ES-I3 (cell line): ENCODE data around the gene ZSWIM2.
"Not testable (repeated sequence)": the region's sequence is repeated elsewhere in the genome, so short reads cannot be mapped to it uniquely, and the experiment has no call there.

Experiments
- H3K36me3 ChIP-seq: 2 replicates; pipeline ENCODE4 v1.6.1; 2013; ENCODE audit warnings: mild to moderate bottlenecking, low read length, control low read depth, moderate library complexity; ENCODE audit not compliant: insufficient read depth
- H3K4me1 ChIP-seq: 2 replicates; pipeline ENCODE4 v1.6.1; 2013; ENCODE audit warnings: mild to moderate bottlenecking, control low read depth, low read length; ENCODE audit not compliant: insufficient read depth
- H3K9ac ChIP-seq: 2 replicates; pipeline ENCODE4 v1.6.1; 2013; ENCODE audit warnings: low read depth, mild to moderate bottlenecking, low read length, moderate library complexity
- H3K9me3 ChIP-seq: 2 replicates; pipeline ENCODE4 v1.6.1; 2013; ENCODE audit warnings: mild to moderate bottlenecking, low read length, moderate library complexity; ENCODE audit not compliant: control insufficient read depth, insufficient read depth

Gene ZSWIM2

DNA sequence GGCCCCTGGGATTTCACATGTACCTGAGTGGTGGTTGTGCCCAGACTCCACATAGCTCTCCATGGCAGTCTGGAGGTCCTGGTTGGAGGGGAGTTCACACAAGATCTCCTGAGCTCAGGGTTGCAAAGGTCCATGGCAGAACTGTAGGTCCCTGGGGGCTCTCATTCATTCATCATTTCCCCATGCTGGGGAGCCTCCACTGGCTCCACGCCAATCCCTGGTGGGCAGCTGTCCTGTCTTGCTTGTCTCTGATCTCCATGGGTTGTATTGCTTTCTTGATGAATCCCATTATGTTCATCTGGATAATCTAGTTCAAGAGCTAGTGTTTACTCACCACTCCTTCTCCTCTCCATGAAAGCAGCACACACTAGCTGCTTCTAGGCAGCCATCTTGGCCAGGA is 42.4 kb downstream of the ZSWIM2 start:
- no peak overlapping the region for H3K9ac ChIP-seq
- no peaks in the 10 kb centered on the region for H3K36me3 ChIP-seq
- H3K9me3 ChIP-seq: no peaks in the 10 kb centered on the region
- H3K4me1 ChIP-seq: no peaks in the 10 kb centered on the region; the same call in 1 of the 2 replicates

DNA sequence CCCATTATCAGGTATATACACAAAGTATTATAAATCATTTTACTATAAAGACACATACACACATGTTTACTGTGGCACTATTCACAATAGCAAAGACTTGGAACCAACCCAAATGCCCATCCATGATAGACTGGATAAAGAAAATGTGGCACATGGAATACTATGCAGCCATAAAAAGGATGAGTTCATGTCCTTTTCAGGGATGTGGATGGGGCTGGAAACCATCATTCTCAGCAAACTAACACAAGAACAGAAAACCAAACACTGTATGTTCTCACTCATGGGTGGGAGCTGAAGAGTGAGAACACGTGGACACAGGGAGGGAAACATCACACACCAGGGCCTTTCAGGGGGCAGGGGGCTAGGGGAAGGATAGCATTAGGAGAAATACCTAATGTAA is 50.4 kb downstream of the ZSWIM2 start:
- not testable (repeated sequence) for H3K36me3 ChIP-seq, H3K9ac ChIP-seq, H3K9me3 ChIP-seq, H3K4me1 ChIP-seq

DNA sequence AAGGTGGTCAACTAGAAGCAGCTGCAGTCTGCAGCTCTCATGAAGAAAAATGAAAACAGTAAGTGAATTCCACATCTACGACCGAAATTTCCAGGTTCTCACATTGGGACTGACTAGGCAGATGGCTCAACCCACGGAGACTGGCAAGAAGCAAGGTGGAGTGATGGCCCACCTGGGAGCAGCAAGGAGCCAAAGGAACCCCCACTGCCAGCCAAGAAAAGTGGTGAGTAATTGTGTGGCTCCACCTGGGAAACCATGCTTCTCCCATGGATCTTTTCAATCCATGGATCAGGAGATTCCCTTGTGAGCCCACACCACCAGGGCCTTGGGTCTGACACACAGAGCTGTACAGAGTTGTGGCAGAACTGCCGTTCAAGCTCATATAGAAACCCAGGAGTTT is 64.0 kb downstream of the ZSWIM2 start:
- Histone ChIP-seq H3K9me3 (peaks cover 5% of the 10 kb centered on the region; the same call in 1 of the 2 replicates), H3K36me3 (no peaks in the 10 kb centered on the region), H3K4me1 (no peaks in the 10 kb centered on the region), H3K9ac (no peak overlapping the region)

DNA sequence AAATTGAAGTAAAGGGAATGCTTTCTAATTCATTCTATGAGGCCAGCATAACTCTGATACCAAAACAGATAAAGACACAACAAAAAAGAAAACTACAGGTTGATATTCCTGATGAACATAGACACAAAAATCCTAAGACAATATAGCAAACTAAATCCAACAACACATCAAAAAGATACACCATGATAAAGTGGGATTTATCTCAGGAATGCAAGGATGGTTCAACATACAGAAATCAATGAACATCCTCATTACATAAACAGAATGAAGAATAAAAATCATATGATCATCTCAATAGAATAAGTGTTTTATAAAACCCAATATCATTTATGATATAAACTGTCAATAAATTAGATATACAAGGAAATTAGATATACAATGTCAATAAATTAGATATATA is 65.7 kb downstream of the ZSWIM2 start:
- 0 out of 2 replicates have a peak, but pooled peaks cover 5% of the 10 kb centered on the region for H3K9me3 ChIP-seq
- no peaks in the 10 kb centered on the region for H3K36me3 ChIP-seq
- no peak overlapping the region for H3K9ac ChIP-seq
- H3K4me1 ChIP-seq: no peaks in the 10 kb centered on the region

DNA sequence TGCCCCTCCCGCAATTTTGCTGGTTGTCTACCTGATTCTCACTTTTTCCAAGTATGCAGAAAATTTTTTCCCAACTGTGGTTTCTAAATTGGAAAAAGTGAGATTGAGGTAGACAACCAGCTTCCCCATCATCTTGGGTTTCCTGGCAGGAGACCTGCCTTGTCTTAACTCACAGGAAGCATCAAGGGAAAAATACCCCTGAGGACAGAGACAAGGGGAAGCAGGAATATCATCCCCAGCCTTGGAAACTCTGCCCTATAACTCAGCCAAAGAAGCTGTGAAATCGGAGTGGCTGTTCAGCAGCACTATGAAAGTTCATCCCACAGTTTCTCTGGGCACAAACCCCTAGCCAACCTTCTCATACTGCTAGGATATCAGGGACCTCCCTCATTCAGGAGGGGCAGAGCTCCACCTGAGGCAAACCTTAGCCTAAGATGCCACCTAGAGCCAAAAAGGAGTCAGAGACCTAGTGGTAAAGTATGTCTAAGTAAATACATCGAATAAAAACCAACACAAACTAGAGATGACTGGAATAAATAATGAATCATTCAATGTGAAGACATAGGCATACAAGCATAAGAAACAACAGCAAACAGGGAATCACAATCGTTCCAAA is 68.2 kb downstream of the ZSWIM2 start:
- H3K9ac ChIP-seq: no peak overlapping the region
- no peaks in the 10 kb centered on the region for H3K36me3 ChIP-seq
- H3K9me3 ChIP-seq: 0 out of 2 replicates have a peak, but pooled peaks cover 5% of the 10 kb centered on the region
- no peaks in the 10 kb centered on the region for H3K4me1 ChIP-seq
